GM12878 (cell line): ENCODE measurements around the gene ANKDD1B. TPM values are rescaled to one million over a fixed set of nuclear protein-coding genes. Genes with fewer than 3 reads are reported as not detected.

Source experiments
- ATAC-seq: fragments of 200-7000 bp; cut with Tn5 transposase; 3 replicates; pipeline ENCODE4 v1.9.1; 2020; ENCODE audit warnings: mild to moderate bottlenecking, moderate library complexity
- BruUV-seq: library from RNA; stranded (reverse); fragments of 400-500 nt; replicated peaks from 2 replicates; lab custom pipeline; 2021; lab: Mats Ljungman, UMichigan
- CTCF ChIA-PET: fragments of 300-600 bp; sonication (Branson Sonifier 250); formaldehyde crosslinking; extraction: SDS; loops from one replicate; lab custom pipeline; 2021; ENCODE audit warnings: inconsistent platforms; lab: Yijun Ruan, JAX
- POLR2A ChIA-PET: fragments of 350-600 bp; formaldehyde crosslinking; extraction: SDS; loops from one replicate; lab custom pipeline; 2021; ENCODE audit warnings: inconsistent platforms; lab: Charles Lee
- RAD21 ChIA-PET: fragments of 300-600 bp; sonication (Branson Sonifier 250); formaldehyde crosslinking; loops from one replicate; lab custom pipeline; 2023; ENCODE audit warnings: antibody characterized with exemption; ENCODE audit not compliant: unreplicated experiment; lab: Charles Lee
- SMC1A ChIA-PET: fragments of 300-600 bp; sonication (Branson Sonifier 250); formaldehyde crosslinking; loops from one replicate; lab custom pipeline; 2023; ENCODE audit not compliant: unreplicated experiment, uncharacterized antibody; lab: Charles Lee
- DNase-seq: peaks from one replicate; pipeline ENCODE4 v3.0.0-alpha.2; 2011; ENCODE audit warnings: low read depth, low spot score
- FAIRE-seq: peaks from 3 replicates; lab custom pipeline; 2011; peaks lifted over from hg19 to GRCh38; lab: Jason Lieb, UNC
- H2AFZ ChIP-seq: 2 replicates; pipeline ENCODE4 v1.6.0; 2011; ENCODE audit warnings: low read depth, low read length, control low read depth; ENCODE audit not compliant: control insufficient read depth
- H3K27ac ChIP-seq: 2 replicates; pipeline ENCODE4 v1.5.1; 2011; ENCODE audit warnings: control low read depth; ENCODE audit not compliant: control insufficient read depth, insufficient read depth
- H3K27me3 ChIP-seq, 2 experiments: replicated peaks in 1 of 2; 2 replicates each; pipeline versions ENCODE4 v1.6.0 to v1.6.1; 2011; ENCODE audit warnings: low read length in 1 of 2; ENCODE audit not compliant: control insufficient read depth in 2 of 2, insufficient read depth in 2 of 2
- H3K36me3 ChIP-seq, 2 experiments: 2 replicates each; pipeline ENCODE4 v1.5.1; 2011; ENCODE audit warnings: low read length in 1 of 2; ENCODE audit not compliant: control insufficient read depth in 2 of 2, insufficient read depth in 2 of 2
- H3K4me1 ChIP-seq: 2 replicates; pipeline ENCODE4 v1.6.1; 2011; ENCODE audit warnings: mild to moderate bottlenecking, low read length, moderate library complexity, mixed read lengths; ENCODE audit not compliant: control insufficient read depth, insufficient read depth
- H3K4me2 ChIP-seq: 2 replicates; pipeline ENCODE4 v1.6.0; 2011; ENCODE audit warnings: control low read depth; ENCODE audit not compliant: control insufficient read depth, insufficient read depth
- H3K4me3 ChIP-seq: fragments of 200-600 bp; sonication (generic); 2 replicates; pipeline ENCODE4 v1.5.1; 2016
- H3K79me2 ChIP-seq: 2 replicates; pipeline ENCODE4 v1.6.0; 2011; ENCODE audit warnings: low read length; ENCODE audit not compliant: control insufficient read depth, insufficient read depth
- H3K9ac ChIP-seq: 2 replicates; pipeline ENCODE4 v1.8.0; 2011; ENCODE audit warnings: low read length, control low read depth, mixed read lengths; ENCODE audit not compliant: control insufficient read depth, insufficient read depth
- H3K9me3 ChIP-seq: replicated peaks from 3 replicates; pipeline ENCODE4 v1.5.1; 2011; ENCODE audit warnings: mild to moderate bottlenecking, low read length; ENCODE audit not compliant: control insufficient read depth, insufficient read depth
- H4K20me1 ChIP-seq: 2 replicates; pipeline ENCODE4 v1.6.0; 2011; ENCODE audit not compliant: control insufficient read depth, insufficient read depth
- BMI1 ChIP-seq: fragments of 450-650 bp; IDR thresholded peaks from 2 replicates; pipeline ENCODE4 v1.6.1; 2016; ENCODE audit warnings: mild to moderate bottlenecking, moderate library complexity, borderline replicate concordance
- CTCF ChIP-seq, 3 experiments: IDR thresholded peaks in 2 of 3; conservative IDR thresholded peaks in 1 of 3; 2 replicates each; pipeline ENCODE4 v1.5.1; 2011; ENCODE audit warnings: low read depth in 3 of 3, low read length in 3 of 3, mild to moderate bottlenecking in 3 of 3, control low read depth in 2 of 3, moderate library complexity in 2 of 3, inconsistent platforms in 1 of 3, mixed read lengths in 1 of 3; ENCODE audit not compliant: control insufficient read depth in 2 of 3, insufficient read depth in 1 of 3; ENCODE audit errors: extremely low read depth in 1 of 3
- EED ChIP-seq: sonication (generic); IDR thresholded peaks from 2 replicates; pipeline ENCODE4 v1.6.1; 2016; ENCODE audit warnings: antibody characterized with exemption, low read depth
- EP300 ChIP-seq, 2 experiments: fragments of 150-350 bp in 1 of 2; IDR thresholded peaks; 2 replicates each; pipeline ENCODE4 v1.6.1; 2011 to 2012; ENCODE audit warnings: low read depth in 2 of 2, low read length in 2 of 2, borderline replicate concordance in 1 of 2, improper control_type of control experiment in 1 of 2, inconsistent platforms in 1 of 2; ENCODE audit not compliant: control insufficient read depth in 1 of 2
- FOXM1 ChIP-seq: IDR thresholded peaks from 2 replicates; pipeline ENCODE4 v1.6.1; 2012; ENCODE audit warnings: low read depth, mild to moderate bottlenecking, inconsistent platforms, low read length, moderate library complexity
- GABPA ChIP-seq: IDR thresholded peaks from 2 replicates; pipeline ENCODE4 v1.6.1; 2014; ENCODE audit warnings: antibody characterized with exemption, low read depth, mild to moderate bottlenecking, inconsistent platforms
- HDAC2 ChIP-seq: fragments of 200-600 bp; sonication (generic); IDR thresholded peaks from 2 replicates; pipeline ENCODE4 v1.6.1; 2017
- IKZF2 ChIP-seq, 2 experiments: fragments of 450-650 bp; IDR thresholded peaks; 2 replicates each; pipeline ENCODE4 v1.6.1; 2017; ENCODE audit warnings: mild to moderate bottlenecking in 2 of 2, moderate library complexity in 2 of 2
- IRF5 ChIP-seq: fragments of 450-650 bp; IDR thresholded peaks from 2 replicates; pipeline ENCODE4 v1.6.1; 2017; ENCODE audit warnings: borderline replicate concordance
- NFIC ChIP-seq: IDR thresholded peaks from 2 replicates; pipeline ENCODE4 v1.6.1; 2012; ENCODE audit warnings: low read depth, mild to moderate bottlenecking, inconsistent platforms, low read length, moderate library complexity
- NFXL1 ChIP-seq: fragments of 450-650 bp; IDR thresholded peaks from 2 replicates; pipeline ENCODE4 v1.6.1; 2017; ENCODE audit warnings: antibody characterized with exemption, mild to moderate bottlenecking, borderline replicate concordance
- NR2C1 ChIP-seq: fragments of 450-650 bp; IDR thresholded peaks from 2 replicates; pipeline ENCODE4 v1.6.1; 2017; ENCODE audit warnings: antibody characterized with exemption, mild to moderate bottlenecking, moderate library complexity
- YBX1 ChIP-seq: fragments of 450-650 bp; IDR thresholded peaks from 2 replicates; pipeline ENCODE4 v1.6.1; 2016; ENCODE audit warnings: antibody characterized with exemption
- ZBTB11 ChIP-seq: fragments of 450-650 bp; formaldehyde crosslinking; IDR thresholded peaks from 2 replicates; pipeline ENCODE4 v1.5.0; 2022; ENCODE audit warnings: mild to moderate bottlenecking, missing genetic modification characterization
- WGBS: methylation state at CpG from one replicate; pipeline ENCODE4 v1.1.6; 2016; ENCODE audit warnings: low lambda C conversion rate; ENCODE audit not compliant: insufficient replicate concordance, insufficient coverage; ENCODE audit errors: missing lambda C conversion rate; 5-methylcytosine and 5-hydroxymethylcytosine counted together
- in situ Hi-C: fragments of 300-500 bp; cut with MboI; formaldehyde crosslinking; loops from 9 replicates; pipeline ENCODE4 v1.14.3; 2018; ENCODE audit warnings: mixed read lengths
- intact Hi-C: fragments of 100-400 bp; cut with micrococcal nuclease; formaldehyde crosslinking; loops from one replicate; pipeline ENCODE4 v1.14.2; 2022; ENCODE audit not compliant: unreplicated experiment
- polyA plus RNA-seq, 11 experiments: library from polyadenylated mRNA; depleted of rRNA in 4 of 11; unstranded in 6 of 11; stranded (reverse) in 5 of 11; fragments of >200 nt; fragmentation: Nextera tagmentation in 4 of 11; fragmentation: Illumina TruSeq in 1 of 11; extraction: Ambion mirVana in 4 of 11; extraction: Trizol in 1 of 11; gene quantifications; 1 replicate in 1 of 11; 2 replicates in 10 of 11; pipeline versions ENCODE4 v1.2.1 to v1.2.3, GENCODE V29; 2011 to 2016; ENCODE audit warnings: inconsistent platforms in 2 of 11, missing spikeins in 2 of 11, low read depth in 1 of 11
- total RNA-seq, 4 experiments: library from RNA; depleted of rRNA in 3 of 4; stranded (reverse); fragments of >200 nt in 3 of 4; fragmentation: Illumina TruSeq in 1 of 4; extraction: Trizol in 1 of 4; gene quantifications; 2 replicates each; pipeline versions ENCODE4 v1.2.1 to v1.2.3, GENCODE V29; 2013 to 2021
- TF ChIP-seq, protein P1 (sequence below): IDR thresholded peaks from 2 replicates; pipeline ENCODE4 v1.6.1; 2012; ENCODE audit warnings: low read depth, low read length, improper control_type of control experiment

Gene ANKDD1B
- total and polyA plus RNA-seq, 10 of the 15 experiments (the other 5 are each of a cell fraction or from before 2014, with no cell fraction given): 0.34 to 2.4 (median 0.80) TPM

- no peak for TF ChIP-seq ZBTB11 (CRISPR knock-in tag)
- TF ChIP-seq YBX1: no peak
- TF ChIP-seq, all 136 proteins: peak for 0
Observed at GRCh38 chr5:75640826-75641225, 29.6 kb downstream of the ANKDD1B start (continued).

GRCh38 chr5:75648712-75649111 is 37.5 kb downstream of the ANKDD1B start:
- Histone ChIP-seq H3K27ac (no peak overlapping the region), H3K4me1 (no peaks in the 10 kb centered on the region), H3K4me2 (peak overlapping the region; percentile 15; the same call in 1 of the 2 replicates), H3K4me3 (no peak overlapping the region), H3K36me3 (no peaks in the 10 kb centered on the region), H2AFZ (peak overlapping the region; percentile 16), H3K9me3 (no peaks in the 10 kb centered on the region), H4K20me1 (no peaks in the 10 kb centered on the region), H3K27me3 (no peaks in the 10 kb centered on the region), H3K79me2 (no peaks in the 10 kb centered on the region), H3K9ac (no peak overlapping the region)
- intact Hi-C loops: no loop called here
- no TSS peak for BruUV-seq
- ChIA-PET POLR2A (interaction anchor here (0.5 kb wide), 1 partner anchor 90 kb away, joined by 6 read pairs; no protein-coding TSS in a partner anchor), CTCF (no interaction called here), SMC1A (interaction anchor here (0.7 to 1.0 kb wide), 2 partner anchors 16 to 32 kb away, joined by 3 read pairs; no protein-coding TSS in a partner anchor), RAD21 (no interaction called here)
- ATAC-seq (peak; percentile 97), DNase-seq (peak; percentile 36), FAIRE-seq (no peak)
- in situ Hi-C loops: no loop called here
- WGBS: 15% methylated on average over 2 of the region's 2 CpGs
- TF ChIP-seq, protein P1, sequence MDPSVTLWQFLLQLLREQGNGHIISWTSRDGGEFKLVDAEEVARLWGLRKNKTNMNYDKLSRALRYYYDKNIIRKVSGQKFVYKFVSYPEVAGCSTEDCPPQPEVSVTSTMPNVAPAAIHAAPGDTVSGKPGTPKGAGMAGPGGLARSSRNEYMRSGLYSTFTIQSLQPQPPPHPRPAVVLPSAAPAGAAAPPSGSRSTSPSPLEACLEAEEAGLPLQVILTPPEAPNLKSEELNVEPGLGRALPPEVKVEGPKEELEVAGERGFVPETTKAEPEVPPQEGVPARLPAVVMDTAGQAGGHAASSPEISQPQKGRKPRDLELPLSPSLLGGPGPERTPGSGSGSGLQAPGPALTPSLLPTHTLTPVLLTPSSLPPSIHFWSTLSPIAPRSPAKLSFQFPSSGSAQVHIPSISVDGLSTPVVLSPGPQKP: no peak
- no peak for TF ChIP-seq GABPA
- no peak for TF ChIP-seq CTCF (IDR thresholded peaks at IDR 0.05 in 2 of 3, conservative IDR thresholded peaks at IDR 0.05 in 1 of 3; ENCODE audit: control insufficient read depth in 2 of 3, extremely low read depth in 1 of 3, insufficient read depth in 1 of 3, low read depth in 3 of 3, low read length in 3 of 3)
- TF ChIP-seq IKZF2 (IDR thresholded peaks at IDR 0.05): peak; percentile 24 to 54; a peak in 2 of 4 replicates
- no peak for TF ChIP-seq HDAC2
- TF ChIP-seq NFIC: peak; percentile 77
- no peak; a peak in 1 of 4 replicates for TF ChIP-seq EP300 (IDR thresholded peaks at IDR 0.05; ENCODE audit: borderline replicate concordance in 1 of 2, control insufficient read depth in 1 of 2, low read depth in 2 of 2, low read length in 2 of 2)
- TF ChIP-seq NFXL1: no peak
- peak; percentile 57 for TF ChIP-seq EED
- TF ChIP-seq BMI1: no peak
- TF ChIP-seq IRF5: no peak
- 0 out of 2 replicates have a peak, but pooled peaks have one; percentile 36 for TF ChIP-seq FOXM1
- TF ChIP-seq NR2C1: no peak
